ENCODE measurements around the gene SENP7.

DNA sequence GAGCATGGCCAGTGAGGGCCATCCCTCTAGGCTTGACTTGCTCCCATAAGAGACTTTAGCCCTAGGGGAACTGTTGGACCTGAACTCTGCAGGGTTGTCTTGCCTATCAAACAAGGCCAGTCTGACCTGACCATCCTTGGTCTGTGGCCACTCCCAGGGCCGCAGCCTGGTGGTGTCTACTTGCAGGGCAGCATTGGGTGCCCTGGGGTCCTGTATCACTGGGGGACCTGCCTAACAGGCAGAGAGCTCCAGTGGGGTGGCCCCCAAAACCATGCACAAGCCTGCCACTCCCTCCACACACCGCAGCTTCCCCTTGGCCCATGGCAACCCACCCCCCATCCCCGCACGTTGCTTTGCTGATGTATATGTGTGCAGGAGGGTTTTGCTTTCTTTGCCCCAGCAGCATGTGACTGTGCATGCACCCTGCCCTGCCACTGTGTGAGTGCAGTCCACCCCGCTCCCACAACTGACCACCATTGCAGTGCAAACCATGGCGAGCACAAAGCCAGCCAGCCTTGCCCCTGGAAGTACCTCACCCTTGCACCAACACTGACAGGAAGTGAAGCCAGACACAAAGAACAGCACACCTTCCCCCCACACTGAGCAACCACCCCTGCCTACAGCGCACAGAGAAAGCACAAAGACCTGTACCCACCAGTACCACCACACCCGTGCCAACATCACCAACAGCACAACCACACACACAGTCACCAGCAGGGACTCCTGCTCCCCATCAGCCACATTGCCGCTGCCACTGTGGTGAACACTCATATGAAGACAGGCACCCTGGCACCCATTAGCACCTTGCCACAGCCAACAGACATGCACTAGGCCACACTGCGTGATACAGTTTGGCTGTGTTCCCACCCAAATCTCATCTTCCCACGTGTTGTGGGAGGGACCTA is 88.8 kb downstream of the SENP7 start:
- TF ChIP-seq, protein P1, sequence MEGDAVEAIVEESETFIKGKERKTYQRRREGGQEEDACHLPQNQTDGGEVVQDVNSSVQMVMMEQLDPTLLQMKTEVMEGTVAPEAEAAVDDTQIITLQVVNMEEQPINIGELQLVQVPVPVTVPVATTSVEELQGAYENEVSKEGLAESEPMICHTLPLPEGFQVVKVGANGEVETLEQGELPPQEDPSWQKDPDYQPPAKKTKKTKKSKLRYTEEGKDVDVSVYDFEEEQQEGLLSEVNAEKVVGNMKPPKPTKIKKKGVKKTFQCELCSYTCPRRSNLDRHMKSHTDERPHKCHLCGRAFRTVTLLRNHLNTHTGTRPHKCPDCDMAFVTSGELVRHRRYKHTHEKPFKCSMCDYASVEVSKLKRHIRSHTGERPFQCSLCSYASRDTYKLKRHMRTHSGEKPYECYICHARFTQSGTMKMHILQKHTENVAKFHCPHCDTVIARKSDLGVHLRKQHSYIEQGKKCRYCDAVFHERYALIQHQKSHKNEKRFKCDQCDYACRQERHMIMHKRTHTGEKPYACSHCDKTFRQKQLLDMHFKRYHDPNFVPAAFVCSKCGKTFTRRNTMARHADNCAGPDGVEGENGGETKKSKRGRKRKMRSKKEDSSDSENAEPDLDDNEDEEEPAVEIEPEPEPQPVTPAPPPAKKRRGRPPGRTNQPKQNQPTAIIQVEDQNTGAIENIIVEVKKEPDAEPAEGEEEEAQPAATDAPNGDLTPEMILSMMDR (IDR thresholded peaks at IDR 0.05): no peak
- TF ChIP-seq POLR2A (IDR thresholded peaks at IDR 0.05): no peak

Data from Peyer's patch (tissue), 4 donors.